ENCODE results near the gene MRPS10.
"Not testable (repeated sequence)": the region's sequence is repeated elsewhere in the genome, so short reads cannot be mapped to it uniquely, and the experiment has no call there.

MRPS10 gene

DNA sequence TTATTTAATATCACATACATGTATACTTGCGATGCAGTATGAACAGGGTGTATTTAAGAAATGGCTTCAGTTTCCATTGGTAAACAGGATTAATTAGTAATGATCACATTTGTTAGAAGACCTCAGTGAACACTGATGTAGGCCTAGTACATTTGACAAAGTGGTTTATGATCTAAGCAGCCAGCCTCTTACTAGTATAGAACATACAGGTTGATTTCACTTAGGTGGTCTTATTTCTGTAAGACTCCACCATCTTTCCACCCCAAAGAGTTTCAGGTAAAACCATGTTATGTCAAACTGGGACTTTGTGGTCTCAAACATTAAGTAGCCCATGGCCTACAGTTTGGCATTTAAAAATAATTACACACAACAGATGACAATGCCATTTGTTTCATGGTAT lies 20.2 kb upstream of the MRPS10 start:
- no peak for DNase-seq

DNA sequence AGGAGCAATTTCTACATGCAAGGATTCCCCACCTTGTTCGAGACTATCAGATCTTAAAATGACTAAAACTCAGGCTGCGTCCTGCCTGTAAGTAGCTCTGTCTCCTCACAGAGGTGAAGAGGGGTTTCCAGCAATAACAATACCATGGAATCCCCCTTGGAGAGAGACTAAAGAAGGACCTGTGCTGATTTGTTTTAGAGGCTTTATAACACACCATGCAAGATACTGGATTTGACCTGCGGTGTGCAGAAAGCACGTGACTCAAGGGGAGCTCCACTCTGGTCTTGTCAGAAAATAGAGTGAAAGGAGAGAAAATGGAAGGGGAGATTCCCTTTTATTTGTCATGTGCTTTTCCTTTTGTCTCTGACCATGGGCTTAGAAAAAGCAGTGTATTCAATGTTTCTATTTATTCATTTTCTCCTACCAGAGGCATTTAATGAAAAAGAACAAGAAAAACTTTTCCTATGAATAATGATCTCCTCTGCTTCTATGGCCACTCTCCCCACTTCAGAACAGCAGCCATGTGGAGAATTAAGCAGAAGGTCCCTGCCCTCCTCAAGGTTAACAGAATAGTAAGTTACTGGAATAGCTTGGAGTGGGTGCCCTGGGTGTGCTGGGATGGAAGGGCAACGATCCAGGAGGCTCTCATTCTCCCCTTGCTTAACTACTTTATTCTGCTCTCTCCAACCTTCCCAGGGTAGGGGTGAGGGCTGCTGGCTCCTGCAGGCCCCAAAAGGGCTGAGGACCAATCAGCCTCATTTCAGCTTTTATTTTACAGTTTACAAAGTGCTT lies 19.2 kb upstream of the MRPS10 start:
- no peak for DNase-seq

DNA sequence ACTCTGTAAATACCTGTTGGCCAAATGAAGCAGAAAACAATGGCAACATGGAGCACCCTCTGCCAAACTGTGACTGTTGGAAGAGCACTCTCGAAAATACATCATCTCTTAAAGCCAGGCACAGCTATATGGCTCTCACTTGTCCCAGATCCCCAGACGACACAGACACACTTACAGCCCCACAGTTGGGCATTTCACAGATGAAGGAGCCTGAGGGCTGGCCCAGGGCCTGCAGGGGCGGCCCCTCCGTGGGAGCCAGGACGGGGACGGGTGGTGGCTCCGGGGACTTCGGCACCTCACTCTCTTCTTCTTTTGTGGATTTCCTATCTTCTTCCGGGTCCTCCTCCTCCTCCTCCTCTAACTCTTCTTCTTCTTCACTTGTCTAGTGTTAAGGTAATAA lies 18.4 kb upstream of the MRPS10 start:
- DNase-seq, result no peak

DNA sequence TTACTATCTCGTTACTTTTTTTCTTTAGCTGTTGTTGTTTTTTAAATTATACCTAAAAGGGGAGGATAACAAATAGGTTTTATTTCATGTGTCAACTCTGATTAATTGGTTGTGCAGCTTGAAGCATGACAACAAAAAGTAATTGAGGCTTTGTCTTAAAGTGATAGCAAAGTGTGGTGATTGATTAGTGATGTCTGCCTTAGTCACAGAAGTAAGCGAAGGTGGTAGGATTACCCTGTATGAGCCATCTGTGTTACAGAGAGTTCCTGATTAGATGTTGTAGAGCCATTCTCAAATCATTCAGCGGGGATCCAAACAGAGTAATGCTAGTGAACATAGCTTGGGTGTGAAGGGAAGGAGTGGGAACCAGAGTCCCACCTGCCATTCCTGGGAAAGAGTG lies 14.4 kb upstream of the MRPS10 start:
- DNase-seq, result no peak

DNA sequence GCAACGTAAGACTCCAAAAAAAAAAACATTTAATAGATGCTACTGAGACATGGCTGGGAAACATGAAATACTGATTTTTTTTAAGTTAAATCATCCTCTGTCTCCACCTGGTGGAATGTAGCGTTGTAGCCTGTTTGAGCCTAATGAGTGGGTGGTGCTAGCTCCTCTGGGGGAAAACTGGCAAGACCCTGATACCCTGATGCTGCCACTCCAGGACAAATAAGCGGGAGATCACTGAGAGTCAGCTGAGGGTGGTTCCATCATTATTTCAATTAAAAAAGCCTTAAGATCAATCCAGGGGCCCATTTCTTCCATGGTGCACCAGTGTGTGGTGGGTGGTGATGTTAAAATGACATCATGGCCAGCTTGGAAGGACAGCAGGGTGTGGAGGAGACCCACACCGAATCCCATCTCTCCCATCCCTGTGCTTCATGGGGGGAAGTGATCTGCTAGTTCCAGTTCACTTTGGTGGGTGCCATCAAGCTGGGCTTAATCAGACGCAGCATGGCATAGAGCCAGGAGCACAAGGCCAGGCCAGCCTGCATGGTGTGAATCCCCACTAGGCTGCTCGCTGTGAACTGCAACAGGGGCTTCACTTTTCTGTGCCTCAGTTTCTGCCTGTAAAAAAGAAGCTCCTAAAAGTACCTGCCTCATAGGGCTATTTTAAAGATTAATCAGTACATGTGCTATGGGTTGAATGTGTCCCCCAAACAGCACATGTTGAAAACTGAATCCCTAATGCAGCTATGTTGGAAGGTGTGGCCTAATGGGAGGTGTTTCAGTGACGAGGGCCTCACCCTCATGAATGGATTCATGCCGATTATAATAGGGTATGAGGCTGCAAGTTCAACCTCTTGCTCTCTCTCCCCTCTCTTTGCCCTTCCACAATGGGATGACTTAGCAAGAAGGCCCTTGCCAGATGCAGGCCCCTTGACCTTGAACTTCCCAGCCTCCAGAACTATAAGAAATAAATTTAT lies 13.0 kb upstream of the MRPS10 start:
- no peak for DNase-seq

DNA sequence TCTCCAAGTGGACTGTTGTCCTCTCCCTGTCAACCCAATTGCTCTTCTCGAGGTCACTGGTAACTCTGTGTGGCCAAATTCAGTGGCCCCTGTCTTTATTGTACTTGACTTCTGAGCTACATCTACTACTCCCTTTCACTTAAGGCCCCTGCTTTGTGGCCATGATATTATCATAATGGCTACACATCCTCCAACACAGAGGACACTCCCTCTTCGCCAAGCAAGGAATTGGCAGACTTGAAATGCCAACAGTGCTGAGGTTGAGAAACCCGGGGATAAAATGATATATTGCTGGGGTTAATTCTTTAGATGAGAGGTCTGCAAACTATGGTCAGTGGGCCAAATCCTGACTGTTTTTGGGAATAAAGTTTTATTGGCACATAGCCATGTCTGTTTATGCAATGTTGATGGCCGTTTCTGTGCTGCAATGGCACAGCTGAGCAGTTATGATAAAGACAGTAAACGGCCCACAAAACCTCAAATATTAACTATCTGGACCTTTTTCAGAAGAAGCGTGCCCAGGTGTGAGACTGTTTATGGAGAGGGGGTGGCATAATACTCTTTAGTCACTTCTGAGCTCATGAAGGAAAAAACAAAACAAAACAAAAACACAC lies 12.0 kb upstream of the MRPS10 start:
- no peak for DNase-seq

DNA sequence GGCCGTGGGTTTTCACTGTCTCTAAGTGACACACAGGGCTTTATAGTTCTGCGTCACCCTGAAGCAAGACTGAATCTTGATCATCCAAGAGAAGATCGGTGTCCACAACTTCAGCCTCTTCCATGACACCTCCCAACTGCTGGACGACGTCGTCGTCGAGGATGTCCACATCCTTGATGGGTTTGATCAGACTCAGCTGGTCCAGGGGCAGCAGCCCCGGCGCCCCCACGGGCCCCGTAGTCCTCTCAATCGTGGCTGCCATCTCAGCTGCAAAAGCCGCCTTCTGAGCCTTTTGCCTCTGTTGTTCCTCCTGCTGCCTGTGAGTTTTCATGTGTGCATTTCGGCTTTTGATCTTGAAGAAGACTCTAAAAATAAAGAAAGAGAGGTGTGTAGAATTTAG lies 10.6 kb upstream of the MRPS10 start:
- DNase-seq, result no peak

DNA sequence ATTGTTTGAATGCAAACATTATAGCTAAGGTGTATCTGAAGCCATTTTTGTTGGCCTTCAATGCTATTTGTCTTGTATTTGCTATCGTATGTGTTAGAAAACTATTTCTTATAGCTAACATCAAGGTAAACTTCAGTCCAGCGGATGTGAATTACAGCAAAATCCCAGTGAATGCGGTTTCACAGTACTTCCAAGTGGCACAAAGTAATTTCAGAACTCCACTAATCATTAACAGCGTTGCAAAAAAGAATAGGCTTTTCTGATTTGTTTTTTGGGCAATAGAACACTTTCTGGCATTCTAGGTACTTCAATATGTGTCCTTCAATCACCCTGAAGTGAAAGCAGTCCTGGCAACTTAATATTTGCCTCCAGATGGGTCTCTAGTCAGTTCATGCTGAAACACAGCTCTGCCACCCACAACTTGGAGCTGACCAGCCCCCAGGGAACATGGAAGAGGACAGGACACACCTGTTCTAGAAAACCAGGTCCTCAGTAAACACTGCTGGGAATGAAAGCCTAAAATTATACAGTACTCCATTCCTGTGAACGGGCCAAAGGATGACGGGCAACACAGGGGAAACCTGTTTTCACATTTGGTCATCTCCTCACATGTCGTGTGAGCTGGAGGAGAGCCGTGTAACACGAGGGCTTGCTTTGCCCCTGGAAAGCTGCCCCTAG lies 9.7 kb upstream of the MRPS10 start:
- no peak for DNase-seq

DNA sequence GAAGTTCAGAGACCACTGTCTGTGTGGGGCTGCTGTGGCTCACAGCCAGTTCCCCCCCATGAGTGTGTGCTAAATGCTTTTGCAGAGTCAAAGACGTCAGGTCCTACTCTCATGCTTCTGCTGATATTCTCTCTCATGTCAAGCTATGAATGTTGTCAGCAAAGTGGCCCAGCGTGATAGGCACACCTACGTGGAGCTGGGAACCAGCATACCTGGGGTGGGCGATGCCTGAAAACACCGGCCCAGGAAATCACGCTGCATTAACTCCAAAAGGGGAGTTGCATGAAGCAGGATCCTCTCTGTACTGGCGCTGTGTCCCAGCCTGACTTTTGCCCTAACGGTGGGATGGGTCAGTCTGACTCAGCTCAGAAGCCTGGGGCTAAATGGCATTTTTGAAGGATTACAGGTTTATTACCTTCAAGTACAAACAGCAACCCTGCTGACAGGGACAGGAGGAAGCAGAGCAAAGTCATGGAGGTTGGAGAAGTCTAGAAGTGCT lies 9.0 kb upstream of the MRPS10 start:
- DNase-seq, result no peak

DNA sequence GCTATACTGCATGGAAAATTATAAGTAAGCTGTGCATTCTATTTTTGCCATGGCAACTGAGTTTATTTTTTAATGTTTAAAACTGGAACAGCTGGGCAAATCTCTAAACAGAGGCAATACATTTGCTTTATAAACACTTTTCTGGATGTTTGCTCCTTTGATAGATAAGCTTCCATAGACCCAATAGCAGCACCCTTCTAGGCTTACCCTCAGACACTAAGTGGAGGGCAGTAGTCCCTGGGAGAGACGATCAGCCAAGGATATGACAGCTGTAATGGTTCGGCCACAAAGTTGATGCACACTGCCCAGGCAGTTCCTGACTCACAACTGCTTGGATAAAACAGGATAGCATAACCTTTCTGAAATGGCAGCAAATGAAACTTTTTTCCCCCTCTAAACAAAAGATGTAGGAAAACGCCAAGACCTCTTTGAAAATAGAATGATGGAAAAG lies 8.5 kb upstream of the MRPS10 start:
- no peak for DNase-seq

DNA sequence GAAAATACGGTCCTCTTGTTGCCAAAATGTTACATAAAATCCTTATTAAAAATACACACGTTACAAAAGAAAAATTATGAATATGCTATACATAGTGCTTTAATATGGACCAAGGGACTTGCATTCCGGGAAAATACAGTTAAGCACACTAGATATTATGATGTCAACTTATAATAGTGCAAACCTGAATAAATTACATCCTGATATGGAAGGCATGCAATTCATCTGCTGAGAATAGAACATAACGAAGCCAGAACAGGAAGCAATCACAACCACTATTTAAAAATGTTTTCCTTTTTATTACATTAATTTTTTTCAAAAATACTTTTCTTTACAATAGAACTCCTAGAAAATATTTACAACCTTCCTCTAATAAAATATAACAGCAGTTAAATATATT lies 7.8 kb upstream of the MRPS10 start:
- DNase-seq, result no peak

DNA sequence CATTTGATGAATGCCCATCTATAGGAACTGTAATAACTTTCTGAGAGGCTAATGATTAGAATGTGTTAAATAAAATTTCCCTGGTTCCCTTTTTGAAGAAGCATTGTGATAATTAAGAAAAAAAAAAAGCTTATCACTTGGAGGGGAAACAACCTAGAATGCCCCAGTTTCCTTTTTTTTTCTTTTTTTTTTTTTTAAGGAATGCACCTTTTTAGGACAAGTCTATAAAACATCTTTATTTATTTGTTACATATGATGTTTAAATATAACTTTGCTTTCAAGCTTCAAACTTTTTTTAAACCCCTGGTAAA lies 7.3 kb upstream of the MRPS10 start:
- no peak for DNase-seq

DNA sequence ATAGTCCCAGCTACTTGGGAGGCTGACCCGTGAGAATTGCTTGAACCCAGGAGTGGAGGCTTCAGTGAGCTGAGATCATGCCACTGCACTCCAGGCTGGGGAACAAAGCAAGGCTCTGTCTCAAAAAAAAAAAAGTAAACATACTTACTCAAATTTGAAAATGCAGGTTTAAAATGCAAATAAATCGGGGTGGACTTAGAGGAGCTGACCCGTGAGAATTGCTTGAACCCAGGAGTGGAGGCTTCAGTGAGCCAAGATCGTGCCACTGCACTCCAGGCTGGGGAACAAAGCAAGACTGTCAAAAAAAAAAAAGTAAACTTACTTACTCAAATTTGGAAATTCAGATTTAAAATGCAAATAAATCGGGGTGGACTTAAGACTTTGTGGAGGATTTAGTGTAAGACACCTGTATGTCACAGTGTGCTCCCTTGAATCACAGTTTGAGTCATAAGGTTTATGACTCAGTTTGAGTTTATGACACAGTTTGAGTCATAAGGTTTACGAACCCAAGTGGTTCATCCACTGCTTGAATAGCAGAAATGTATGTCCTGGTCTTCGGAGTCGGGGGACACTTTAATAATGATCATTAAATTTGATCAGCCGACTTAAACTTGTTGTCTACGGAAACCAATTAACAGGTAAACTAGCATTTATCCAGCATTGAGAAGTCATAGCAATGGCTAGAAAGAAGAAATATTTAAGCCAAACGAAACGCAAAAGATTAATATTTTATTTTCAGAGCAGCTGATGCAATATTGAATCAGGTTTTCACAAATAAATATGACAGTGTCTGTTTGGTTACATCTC lies 6.8 kb upstream of the MRPS10 start:
- no peak for DNase-seq

DNA sequence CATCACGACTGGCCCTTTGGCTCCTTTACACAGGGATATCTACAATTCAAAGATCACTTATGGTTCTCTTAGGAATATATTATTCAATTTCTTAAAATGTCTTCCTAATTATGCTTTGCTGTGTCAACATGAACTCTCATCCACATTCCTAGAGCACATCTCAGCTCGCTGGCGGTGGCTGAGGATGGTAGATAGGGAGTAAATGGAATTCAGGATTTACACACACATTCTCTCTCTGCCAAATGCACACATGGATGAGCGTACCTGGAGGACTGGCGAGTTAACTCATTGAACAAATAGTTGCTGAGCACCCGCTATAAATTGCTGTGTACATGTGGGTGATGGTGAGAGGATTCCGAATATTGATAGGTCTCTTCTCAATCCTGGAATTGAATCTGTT lies 4.8 kb upstream of the MRPS10 start:
- DNase-seq, result no peak

DNA sequence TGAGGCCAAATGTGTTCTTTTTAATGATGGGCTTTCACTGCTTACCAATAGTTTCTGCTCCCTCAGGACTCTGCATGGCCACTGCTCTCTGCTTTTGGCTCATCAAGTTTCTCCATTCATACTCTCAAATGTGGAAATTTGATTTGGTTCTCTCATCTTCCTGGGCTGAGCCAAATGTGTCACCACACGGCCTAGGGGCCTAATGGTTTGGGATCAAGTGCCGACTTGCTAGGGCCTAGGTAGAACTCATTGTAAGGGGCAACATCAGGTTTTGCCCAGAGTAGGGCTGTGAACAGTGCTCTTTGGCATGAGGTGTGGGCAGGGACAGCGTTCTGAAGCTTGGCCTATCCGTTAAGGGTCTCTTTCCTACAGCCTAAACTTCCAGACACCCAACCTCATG lies 3.9 kb upstream of the MRPS10 start:
- no peak for DNase-seq

DNA sequence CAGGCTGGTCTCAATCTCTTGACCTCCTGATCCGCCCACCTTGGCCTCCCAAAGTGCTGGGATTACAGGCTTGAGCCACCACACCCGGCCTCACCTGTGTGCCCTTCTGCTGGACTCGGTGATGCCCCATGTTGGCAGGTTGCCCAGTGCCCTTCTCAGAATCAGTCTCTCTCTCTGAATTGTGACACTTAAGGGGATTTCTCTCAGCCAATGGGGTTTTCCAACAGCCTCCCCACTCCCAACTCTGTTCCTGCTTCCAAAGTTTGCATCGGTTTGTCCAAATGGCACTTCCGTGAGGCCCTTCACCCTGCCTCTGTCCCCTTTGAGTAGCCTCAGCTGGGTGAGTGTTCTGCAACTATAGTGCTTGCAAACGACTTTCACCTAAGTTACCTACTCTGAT lies 3.1 kb upstream of the MRPS10 start:
- no peak for DNase-seq

DNA sequence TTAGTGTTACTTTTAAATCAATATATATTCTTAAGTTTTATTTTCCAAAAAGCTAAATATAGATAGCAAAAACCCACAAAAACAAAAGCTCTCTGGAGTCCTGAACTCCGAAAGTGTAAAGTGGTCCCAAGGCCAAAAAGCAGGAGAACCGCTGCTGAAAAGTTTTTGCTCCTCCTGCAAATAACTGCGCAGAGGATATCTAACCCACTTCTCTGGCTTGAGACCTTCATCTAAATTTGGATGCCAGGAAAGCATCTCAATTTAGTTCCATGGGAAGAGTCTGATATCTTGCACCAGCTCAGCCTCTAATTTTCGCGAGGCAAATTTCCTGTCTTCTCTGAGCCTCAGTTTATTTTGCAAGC lies 523 bp downstream of the MRPS10 start:
- DNase-seq, result no peak

DNA sequence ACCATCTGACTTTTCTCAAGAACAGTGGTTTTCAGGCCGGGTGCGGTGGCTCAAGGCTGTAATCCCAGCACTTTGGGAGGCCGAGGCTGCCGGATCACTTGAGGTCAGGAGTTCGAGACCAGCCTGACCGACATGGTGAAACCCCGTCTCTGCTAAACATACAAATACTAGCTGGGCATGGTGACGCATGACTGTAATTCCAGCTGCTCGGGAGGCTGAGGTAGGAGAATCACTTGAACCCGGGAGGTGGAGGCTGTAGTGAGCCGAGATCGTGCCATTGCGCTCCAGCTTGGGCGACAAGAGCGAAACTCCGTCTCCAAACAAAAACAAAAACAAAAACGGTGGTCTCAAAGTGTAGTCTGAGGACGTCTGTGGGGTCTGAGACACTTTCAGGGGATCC lies 1.2 kb downstream of the MRPS10 start:
- not testable (repeated sequence) for DNase-seq

DNA sequence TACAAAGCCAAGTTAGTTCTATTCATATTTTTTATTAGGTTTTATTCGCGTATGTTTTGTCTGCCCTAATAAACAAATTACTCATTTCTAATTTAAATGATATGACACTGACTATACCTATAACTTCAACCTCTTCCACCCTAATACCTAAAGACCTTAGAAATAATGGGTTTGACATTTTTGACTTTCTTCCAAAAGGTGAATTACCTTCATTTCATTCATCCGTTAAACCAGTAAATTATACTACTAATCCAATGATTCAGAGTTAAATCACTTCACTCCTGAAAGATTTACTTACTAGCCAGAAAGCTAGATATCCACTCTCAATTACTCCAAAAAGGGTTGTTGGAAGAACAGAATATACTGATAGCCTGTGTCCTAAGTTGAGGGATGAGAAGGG lies 5.2 kb downstream of the MRPS10 start:
- DNase-seq, result no peak

DNA sequence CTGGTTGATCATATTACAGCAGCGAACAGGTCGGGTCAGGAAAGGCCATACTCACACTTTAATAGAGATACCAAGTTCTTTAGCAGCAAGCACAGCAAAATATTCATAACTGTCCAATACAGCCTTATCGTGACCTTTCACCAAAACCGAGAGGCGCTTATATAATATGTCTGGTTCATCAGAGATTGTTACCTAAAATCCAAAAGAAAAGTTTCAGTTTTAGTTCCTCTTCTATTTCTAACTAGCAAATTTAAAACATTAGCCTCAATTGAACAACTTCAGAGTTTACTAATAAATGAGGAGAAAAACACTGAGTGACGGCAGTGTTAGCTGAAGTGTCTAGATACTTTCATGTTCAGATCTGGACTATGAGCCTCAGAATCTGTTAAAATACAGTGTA lies 5.9 kb downstream of the MRPS10 start:
- no peak for DNase-seq

DNA sequence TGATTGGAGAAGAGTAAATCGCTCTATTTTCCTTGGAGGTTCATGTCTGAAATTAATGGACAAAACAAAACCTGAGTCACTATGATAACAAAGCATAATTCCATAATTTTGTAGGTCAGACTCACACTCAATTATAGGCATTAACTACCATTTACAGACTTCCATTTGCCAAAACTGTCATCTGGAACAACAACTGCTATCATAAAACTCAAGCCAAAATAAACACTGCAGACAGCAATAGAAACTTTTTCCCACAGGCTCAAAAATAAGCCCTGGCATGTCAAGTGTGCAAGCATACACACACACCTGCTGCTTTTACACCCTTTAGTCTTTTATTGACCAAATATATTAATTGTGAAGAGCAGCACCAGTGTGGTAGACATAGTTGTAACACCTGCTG lies 7.1 kb downstream of the MRPS10 start:
- no peak for DNase-seq

DNA sequence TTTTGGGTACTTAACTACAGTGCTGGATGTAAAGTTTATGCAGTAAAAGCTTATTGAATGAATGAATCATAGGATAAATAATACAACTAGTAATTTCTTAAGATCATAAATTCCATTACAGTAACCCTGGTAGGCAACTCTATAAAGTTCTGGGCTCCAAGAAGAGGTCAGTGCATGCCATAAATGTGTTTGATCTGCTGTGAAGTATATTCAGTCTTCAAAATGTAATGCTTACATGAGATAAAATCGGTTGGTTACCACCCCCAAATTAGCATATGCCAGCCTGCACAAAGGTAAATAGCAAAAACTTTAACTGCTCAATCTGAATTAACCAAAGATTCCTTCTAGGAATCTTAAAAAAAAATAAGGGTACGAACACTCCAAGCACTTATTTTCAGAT lies 10.1 kb downstream of the MRPS10 start:
- not testable (repeated sequence) for DNase-seq
